Stimulated activated CD8-positive, alpha-beta memory T cell treated with anti-CD3 and anti-CD28 coated beads, Interleukin-12 subunit alpha, Interleukin-12 subunit beta, amount 100 ng/mL, for 1 hour (primary cell): ENCODE measurements around the gene SMIM10.
"Not testable (repeated sequence)": the region's sequence is repeated elsewhere in the genome, so short reads cannot be mapped to it uniquely, and the experiment has no call there.

Source experiments
- DNase-seq: peaks from one replicate; pipeline ENCODE4 v3.0.0-alpha.2; 2020; ENCODE audit warnings: low read depth

The SMIM10 gene

DNA sequence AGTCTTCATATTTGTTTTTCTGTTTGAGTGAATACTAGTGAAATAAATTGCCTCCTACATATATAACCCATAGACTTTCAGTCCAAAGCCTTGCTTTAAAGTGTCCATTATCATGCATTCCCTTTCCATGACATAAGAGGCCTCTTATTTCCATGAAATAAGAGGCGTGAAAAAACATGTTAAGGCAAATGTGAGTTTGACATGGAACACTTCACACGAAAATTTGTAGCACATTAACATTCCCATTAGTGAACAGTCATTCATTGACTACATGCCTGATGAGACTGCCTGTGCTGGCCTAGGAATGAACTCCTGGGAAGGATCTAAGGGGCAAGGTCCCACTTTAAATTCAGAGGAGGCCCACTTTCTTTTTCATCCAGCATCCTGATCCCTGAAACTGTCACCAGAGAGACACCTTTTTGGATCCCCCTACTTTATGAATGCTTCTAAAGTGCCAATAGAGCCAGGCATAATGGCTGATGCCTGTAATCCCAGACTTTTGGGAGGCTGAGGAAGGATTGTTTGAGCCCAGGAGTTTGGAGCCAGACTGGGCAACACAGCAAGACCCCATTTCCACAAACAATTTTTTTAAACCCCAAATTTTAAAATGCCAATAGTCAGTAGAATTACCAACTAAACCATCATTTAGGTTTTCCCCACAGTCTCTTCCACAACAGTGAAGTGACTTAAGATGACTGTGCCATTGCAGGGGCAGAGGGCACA lies 24.9 kb downstream of the SMIM10 start:
- no peak for DNase-seq

DNA sequence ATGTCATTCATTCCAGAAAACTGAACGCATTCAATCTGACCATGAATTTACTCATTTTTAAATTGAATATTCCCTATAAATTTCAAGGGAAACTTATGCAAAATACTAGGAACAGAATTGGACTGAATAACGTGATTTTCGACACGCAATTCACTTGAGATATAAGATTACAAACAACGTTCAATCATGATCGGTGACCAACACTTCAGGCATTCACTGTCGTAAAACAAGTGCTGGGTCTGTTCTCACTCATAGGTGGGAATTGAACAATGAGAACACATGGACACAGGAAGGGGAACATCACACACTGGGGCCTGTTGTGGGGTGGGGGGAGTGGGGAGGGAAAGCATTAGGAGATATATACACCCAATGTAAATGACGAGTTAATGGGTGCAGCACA lies 29.1 kb downstream of the SMIM10 start:
- DNase-seq, result not testable (repeated sequence)

DNA sequence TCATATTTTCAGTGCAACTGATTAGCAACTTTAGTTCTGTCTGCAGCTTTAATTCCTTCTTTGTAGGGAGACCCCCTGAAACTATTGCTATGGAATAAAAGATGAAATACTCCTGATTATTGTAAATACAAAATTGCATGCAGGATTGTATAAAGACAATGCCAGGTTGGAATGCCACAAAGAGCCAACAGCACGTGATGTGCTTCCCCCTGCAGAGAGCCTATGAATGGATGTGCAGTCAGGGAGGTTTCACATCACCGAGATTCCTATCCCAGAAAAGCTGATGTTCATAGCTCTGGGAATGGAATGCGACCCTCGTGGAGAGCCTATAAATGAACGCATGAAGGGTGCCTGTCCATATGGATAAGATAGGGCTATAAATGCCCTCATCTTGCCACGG lies 33.0 kb downstream of the SMIM10 start:
- not testable (repeated sequence) for DNase-seq

DNA sequence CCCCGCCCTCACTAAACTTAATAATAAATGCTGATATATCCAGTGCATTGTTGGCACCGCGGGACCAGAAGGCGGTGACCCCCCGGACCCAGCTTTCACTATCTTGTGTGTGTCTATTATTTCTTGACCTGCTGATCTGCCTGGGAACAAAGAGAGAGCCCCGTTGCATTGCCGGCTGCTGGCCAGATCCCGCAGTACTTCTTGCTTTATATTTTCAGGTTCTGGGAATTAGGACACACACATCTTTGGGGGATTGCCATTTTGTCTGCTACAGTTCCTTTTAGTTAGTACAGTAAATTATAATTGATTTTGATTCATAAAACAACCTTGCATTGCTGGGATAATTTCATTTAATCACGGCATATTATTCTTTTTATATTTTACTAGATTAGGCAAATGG lies 33.7 kb downstream of the SMIM10 start:
- no peak for DNase-seq

DNA sequence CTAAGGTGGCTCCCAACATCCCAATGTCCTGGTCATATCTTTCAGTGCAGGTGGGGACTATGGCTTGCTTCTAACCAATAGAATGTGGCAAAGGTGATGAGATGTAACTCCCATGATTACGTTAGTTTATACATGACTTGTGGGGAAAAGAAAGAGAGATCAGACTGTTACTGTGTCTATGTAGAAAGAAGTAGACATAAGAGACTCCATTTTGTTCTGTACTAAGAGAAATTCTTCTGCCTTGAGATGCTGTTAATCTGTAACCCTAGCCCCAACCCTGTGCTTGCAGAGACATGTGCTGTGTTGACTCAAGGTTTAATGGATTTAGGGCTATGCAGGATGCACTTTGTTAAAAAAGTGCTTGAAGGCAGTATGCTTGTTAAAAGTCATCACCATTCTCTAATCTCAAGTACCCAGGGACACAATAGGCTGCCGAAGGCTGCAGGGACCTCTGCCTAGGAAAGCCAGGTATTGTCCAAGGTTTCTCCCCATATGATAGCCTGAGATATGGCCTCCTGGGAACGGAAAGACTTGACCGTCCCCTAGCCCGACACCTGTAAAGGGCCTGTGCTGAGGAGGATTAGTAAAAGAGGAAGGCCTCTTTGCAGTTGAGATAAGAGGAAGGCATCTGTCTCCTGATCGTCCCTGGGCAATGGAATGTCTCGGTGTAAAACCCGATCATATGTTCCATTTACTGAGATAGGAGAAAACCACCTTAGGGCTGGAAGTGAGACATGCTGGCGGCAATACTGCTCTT lies 39.6 kb downstream of the SMIM10 start:
- not testable (repeated sequence) for DNase-seq

DNA sequence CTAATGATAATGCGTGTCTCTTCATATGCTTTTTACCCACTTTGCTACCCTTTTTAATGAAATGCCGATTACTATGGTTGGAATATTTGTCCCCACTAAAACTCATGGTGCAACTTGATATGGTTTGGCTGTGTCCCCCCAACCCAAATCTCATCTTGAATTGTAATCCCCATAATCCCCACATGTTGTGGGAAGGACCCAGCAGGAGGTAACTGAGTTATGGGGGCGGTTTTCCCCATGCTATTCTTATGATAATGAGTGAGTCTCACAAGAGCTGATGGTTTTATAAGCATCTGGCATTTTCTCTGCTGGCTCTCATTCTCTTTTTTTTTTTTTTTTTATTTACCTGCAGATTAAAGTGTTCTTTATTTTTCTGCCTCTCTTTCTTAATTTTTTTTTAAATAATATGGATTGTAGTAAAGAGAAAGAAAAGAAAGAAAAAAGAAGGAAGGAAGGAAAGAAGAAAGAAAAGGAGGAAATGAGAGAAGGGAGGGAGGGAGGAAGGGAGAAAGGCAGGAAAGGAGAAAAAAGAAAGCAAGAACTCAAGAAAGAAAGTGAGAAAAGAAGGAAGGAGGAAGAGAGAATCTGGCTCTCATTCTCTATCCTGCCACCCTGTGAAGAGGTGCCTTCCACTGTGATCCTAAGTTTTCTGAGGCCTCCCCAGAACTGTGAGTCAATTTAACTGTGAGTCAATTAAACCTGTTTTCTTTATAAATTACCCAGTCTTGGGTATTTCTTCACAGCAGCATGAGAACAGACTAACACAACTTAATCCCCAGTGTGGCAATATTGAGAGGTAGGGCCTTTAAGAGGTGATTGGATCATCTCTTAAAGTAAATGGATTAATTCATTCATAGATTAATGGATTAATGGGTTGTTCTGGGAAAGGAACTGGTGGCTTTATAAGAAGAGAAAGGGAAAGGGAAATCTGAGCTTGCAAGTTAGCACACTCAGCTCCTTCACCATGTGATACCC lies 50.6 kb downstream of the SMIM10 start:
- not testable (repeated sequence) for DNase-seq
